Cardiac muscle cell (in vitro differentiated cells and primary cell): ENCODE measurements around the gene CARHSP1. TPM values are rescaled to one million over a fixed set of nuclear protein-coding genes. Genes with fewer than 3 reads are reported as not detected.

Experiments used
- DNase-seq, 2 donors: peaks; one replicate each; pipeline versions ENCODE4 v3.0.0 to v3.0.0-alpha.2; 2010 to 2017; ENCODE audit warnings: low read depth in 1 of 2, low spot score in 1 of 2
- H3K27ac ChIP-seq: fragments of 200-600 bp; sonication (generic); 2 replicates; pipeline ENCODE4 v1.5.1; 2016
- H3K27me3 ChIP-seq: fragments of 200-600 bp; sonication (generic); 2 replicates; pipeline ENCODE4 v1.6.0; 2016; ENCODE audit warnings: control low read depth
- H3K36me3 ChIP-seq: fragments of 200-600 bp; sonication (generic); 2 replicates; pipeline ENCODE4 v1.5.1; 2016; ENCODE audit warnings: control low read depth
- H3K4me1 ChIP-seq: fragments of 200-600 bp; sonication (generic); 2 replicates; pipeline ENCODE4 v1.8.1; 2017; ENCODE audit warnings: low read depth, mild to moderate bottlenecking, mixed run types
- H3K4me3 ChIP-seq: fragments of 200-600 bp; sonication (generic); 2 replicates; pipeline ENCODE4 v1.5.1; 2016; ENCODE audit warnings: mild to moderate bottlenecking
- H3K9me3 ChIP-seq: fragments of 200-600 bp; sonication (generic); 2 replicates; pipeline ENCODE4 v1.5.1; 2017; ENCODE audit warnings: low read depth, mild to moderate bottlenecking, control low read depth
- CTCF ChIP-seq: IDR thresholded peaks from 2 replicates; pipeline ENCODE4 v1.5.1; 2012; ENCODE audit warnings: low read depth, mild to moderate bottlenecking, low read length
- polyA plus RNA-seq: library from polyadenylated mRNA; unstranded; fragments of >200 nt; fragmentation: Nextera tagmentation; extraction: Ambion mirVana; gene quantifications from 2 replicates; pipeline ENCODE4 v1.2.1, GENCODE V29; 2016
- total RNA-seq: library from RNA; depleted of rRNA; stranded (reverse); fragments of >200 nt; gene quantifications from 2 replicates; pipeline ENCODE4 v1.2.3, GENCODE V29; 2016

Gene CARHSP1
- total and polyA plus RNA-seq, 2 experiments from 2014 or later, result 125 to 165 TPM

- H3K4me3 ChIP-seq, result no peak overlapping the region
Measured at GRCh38 chr16:8904018-8904430, 35.2 kb upstream of the CARHSP1 start.

GRCh38 chr16:8903004-8903403 is 34.2 kb upstream of the CARHSP1 start:
- H3K9me3 ChIP-seq, result no peaks in the 10 kb centered on the region
- H3K27ac ChIP-seq, result no peak overlapping the region
- H3K4me3 ChIP-seq, result no peak overlapping the region
- DNase-seq, result no peak
- peaks cover 70% of the 10 kb centered on the region for H3K36me3 ChIP-seq
- no peaks in the 10 kb centered on the region for H3K27me3 ChIP-seq
- no peaks in the 10 kb centered on the region for H3K4me1 ChIP-seq
- no peak for TF ChIP-seq CTCF

More at GRCh38 chr16:8904018-8904430, 35.2 kb upstream of the CARHSP1 start:
- Histone ChIP-seq H3K4me1 (no peaks in the 10 kb centered on the region), H3K9me3 (no peaks in the 10 kb centered on the region), H3K27me3 (no peaks in the 10 kb centered on the region), H3K36me3 (peaks cover 70% of the 10 kb centered on the region), H3K27ac (no peak overlapping the region)
- TF ChIP-seq CTCF, result no peak
- no peak for DNase-seq

GRCh38 chr16:8901320-8901861 is 32.6 kb upstream of the CARHSP1 start:
- Histone ChIP-seq H3K27ac (no peak overlapping the region), H3K4me3 (no peak overlapping the region), H3K27me3 (no peaks in the 10 kb centered on the region), H3K36me3 (peaks cover 73% of the 10 kb centered on the region), H3K4me1 (no peaks in the 10 kb centered on the region), H3K9me3 (no peaks in the 10 kb centered on the region)
- TF ChIP-seq CTCF, result no peak
- DNase-seq, result no peak

- no peak for DNase-seq
- Histone ChIP-seq H3K9me3 (no peaks in the 10 kb centered on the region), H3K4me3 (no peak overlapping the region), H3K27ac (no peak overlapping the region), H3K4me1 (no peaks in the 10 kb centered on the region), H3K27me3 (no peaks in the 10 kb centered on the region), H3K36me3 (peaks cover 72% of the 10 kb centered on the region)
- no peak for TF ChIP-seq CTCF
Measured at GRCh38 chr16:8900343-8900742, 31.5 kb upstream of the CARHSP1 start.

GRCh38 chr16:8899709-8900317 is 31.0 kb upstream of the CARHSP1 start:
- no peak for TF ChIP-seq CTCF
- Histone ChIP-seq H3K27me3 (no peaks in the 10 kb centered on the region), H3K4me3 (no peak overlapping the region), H3K27ac (no peak overlapping the region), H3K36me3 (peaks cover 77% of the 10 kb centered on the region), H3K4me1 (no peaks in the 10 kb centered on the region), H3K9me3 (no peaks in the 10 kb centered on the region)
- DNase-seq, result no peak
